Prostate gland (tissue), 2 donors: Measurements from ENCODE around the gene SERINC5. TPM values are rescaled to one million over a fixed set of nuclear protein-coding genes. Genes with fewer than 3 reads are reported as not detected.
"Not testable (repeated sequence)": the region's sequence is repeated elsewhere in the genome, so short reads cannot be mapped to it uniquely, and the experiment has no call there.

Source experiments
- DNase-seq: peaks from one replicate; pipeline ENCODE4 v3.0.0-alpha.2; 2019; ENCODE audit warnings: low spot score
- H3K27ac ChIP-seq, 2 donors: fragments of 200-600 bp; sonication (generic); 2 replicates each; pipeline ENCODE4 v1.5.1; 2017 to 2019
- H3K27me3 ChIP-seq: fragments of 200-600 bp; sonication (generic); replicated peaks from 2 replicates; pipeline ENCODE4 v1.5.1; 2019; ENCODE audit not compliant: insufficient read depth
- H3K36me3 ChIP-seq, 2 donors: fragments of 200-600 bp; sonication (generic); 1 replicate in 1 of 2; 2 replicates in 1 of 2; pipeline versions ENCODE4 v1.5.1 to v1.8.1; 2017 to 2019
- H3K4me1 ChIP-seq: fragments of 200-600 bp; sonication (generic); replicated peaks from 2 replicates; pipeline ENCODE4 v1.5.1; 2019
- H3K4me3 ChIP-seq, 2 donors: fragments of 200-600 bp; sonication (generic); 2 replicates each; pipeline ENCODE4 v1.5.1; 2017 to 2019
- H3K9me3 ChIP-seq: fragments of 200-600 bp; sonication (generic); 2 replicates; pipeline ENCODE4 v1.5.1; 2017
- CTCF ChIP-seq, 4 experiments: fragments of 200-600 bp in 2 of 4; fragments of 450-650 bp in 2 of 4; sonication (generic) in 2 of 4; IDR thresholded peaks; 1 replicate in 3 of 4; 2 replicates in 1 of 4; pipeline ENCODE4 v1.5.1; 2016 to 2019; ENCODE audit warnings: antibody characterized with exemption in 4 of 4, mild to moderate bottlenecking in 2 of 4, moderate library complexity in 2 of 4
- POLR2A ChIP-seq: fragments of 450-650 bp; IDR thresholded peaks from one replicate; pipeline ENCODE4 v1.6.1; 2016; ENCODE audit warnings: antibody characterized with exemption, mild to moderate bottlenecking
- POLR2AphosphoS5 ChIP-seq: sonication (generic); formaldehyde crosslinking; IDR thresholded peaks from one replicate; pipeline ENCODE4 v1.6.1; 2017; ENCODE audit warnings: antibody characterized with exemption
- WGBS: methylation state at CpG from one replicate; pipeline ENCODE4 v1.1.5; 2018; 5-methylcytosine and 5-hydroxymethylcytosine counted together
- intact Hi-C: fragments of 100-400 bp; cut with DNase I; formaldehyde crosslinking; loops from one replicate; pipeline ENCODE4 v1.14.2; 2022
- total RNA-seq, 2 donors: library from RNA; depleted of rRNA; stranded (reverse); fragments of >200 nt; gene quantifications; one replicate each; pipeline ENCODE4 v1.1.0, GENCODE V29; 2016

Gene SERINC5
- total RNA-seq, 2 donors from 2014 or later, result 127 to 205 TPM

GRCh38 chr5:80091792-80092192 is 164.1 kb downstream of the SERINC5 start:
- not testable (repeated sequence) for H3K27ac ChIP-seq
- 25% methylated on average over 15 of the region's 15 CpGs for WGBS
- peak; percentile 23 for DNase-seq

GRCh38 chr5:80090884-80091166 is 165.0 kb downstream of the SERINC5 start:
- no peaks in the 10 kb centered on the region for H3K27me3 ChIP-seq
- no peak overlapping the region for H3K27ac ChIP-seq
- H3K4me3 ChIP-seq, result no peak overlapping the region
- no peaks in the 10 kb centered on the region for H3K4me1 ChIP-seq
- 89% methylated on average over 5 of the region's 5 CpGs for WGBS
- no peaks in the 10 kb centered on the region for H3K36me3 ChIP-seq
- DNase-seq, result no peak
- TF ChIP-seq POLR2A (no peak), CTCF (IDR thresholded peaks at IDR 0.05) (no peak), POLR2AphosphoS5 (no peak)
- intact Hi-C loops, result loop anchor here (10.0 kb wide), 1 partner anchor 104 kb away; no protein-coding TSS in a partner anchor
- H3K9me3 ChIP-seq, result no peaks in the 10 kb centered on the region

More at GRCh38 chr5:80091792-80092192, 164.1 kb downstream of the SERINC5 start:
- not testable (repeated sequence) for H3K36me3 ChIP-seq, H3K4me3 ChIP-seq, H3K9me3 ChIP-seq, H3K4me1 ChIP-seq, H3K27me3 ChIP-seq
- peak; percentile 58 to 94 (median 78) for TF ChIP-seq CTCF (IDR thresholded peaks at IDR 0.05)
- peak; percentile 26 for TF ChIP-seq POLR2AphosphoS5
- intact Hi-C loops, result loop anchor here (10.0 kb wide), 1 partner anchor 103 kb away; no protein-coding TSS in a partner anchor

- intact Hi-C loops, result no loop called here
- Histone ChIP-seq H3K27me3 (no peaks in the 10 kb centered on the region), H3K9me3 (no peaks in the 10 kb centered on the region), H3K4me3 (peak overlapping the region; percentile 2 to 7), H3K4me1 (no peaks in the 10 kb centered on the region), H3K36me3 (no peaks in the 10 kb centered on the region), H3K27ac (peak overlapping the region; percentile 30 to 46)
- DNase-seq, result no peak
- no peak for TF ChIP-seq POLR2AphosphoS5
- peak; percentile 60 to 90 (median 78) for TF ChIP-seq CTCF (IDR thresholded peaks at IDR 0.05)
- 43% methylated on average over 19 of the region's 19 CpGs for WGBS
Observed at GRCh38 chr5:80083101-80083890, 172.6 kb downstream of the SERINC5 start.

GRCh38 chr5:80082731-80083100 is 173.1 kb downstream of the SERINC5 start:
- Histone ChIP-seq H3K27me3 (no peaks in the 10 kb centered on the region), H3K9me3 (no peaks in the 10 kb centered on the region), H3K4me3 (peak overlapping the region; percentile 2 to 7), H3K27ac (peak overlapping the region; percentile 30 to 46), H3K36me3 (no peaks in the 10 kb centered on the region), H3K4me1 (no peaks in the 10 kb centered on the region)
- intact Hi-C loops, result no loop called here
- WGBS, result 5% methylated on average over 16 of the region's 16 CpGs
- DNase-seq, result peak; percentile 45
- no peak for TF ChIP-seq POLR2A
- TF ChIP-seq CTCF (IDR thresholded peaks at IDR 0.05), result peak; percentile 47 to 88 (median 68)
- no peak for TF ChIP-seq POLR2AphosphoS5

GRCh38 chr5:80082281-80082680 is 173.6 kb downstream of the SERINC5 start:
- Histone ChIP-seq H3K4me3 (peak overlapping the region in 1 of 2 donors; percentile 7), H3K4me1 (no peaks in the 10 kb centered on the region), H3K27ac (no peak overlapping the region), H3K27me3 (no peaks in the 10 kb centered on the region), H3K9me3 (no peaks in the 10 kb centered on the region), H3K36me3 (no peaks in the 10 kb centered on the region)
- DNase-seq, result no peak
- 95% methylated on average over 15 of the region's 15 CpGs for WGBS
- TF ChIP-seq POLR2AphosphoS5, result no peak
- TF ChIP-seq CTCF (IDR thresholded peaks at IDR 0.05), result no peak
- TF ChIP-seq POLR2A, result no peak
- intact Hi-C loops, result no loop called here
